Measurements from ENCODE around the gene ATP4B. TPM values are rescaled to one million over a fixed set of nuclear protein-coding genes. Genes with fewer than 3 reads are reported as not detected.

ATP4B gene
- total RNA-seq, 1 donor from 2014 or later, result not detected

GRCh38 chr13:113654591-113655345 is 3.2 kb downstream of the ATP4B start:
- Histone ChIP-seq H3K27ac (replicated peaks) (no peak overlapping the region), H3K9me3 (replicated peaks) (no peaks in the 10 kb centered on the region), H3K4me1 (no peaks in the 10 kb centered on the region), H3K36me3 (no peaks in the 10 kb centered on the region), H3K27me3 (ENCODE audit: low read depth) (peaks cover 16% of the 10 kb centered on the region), H3K4me3 (no peak overlapping the region)
- TF ChIP-seq, protein P1, sequence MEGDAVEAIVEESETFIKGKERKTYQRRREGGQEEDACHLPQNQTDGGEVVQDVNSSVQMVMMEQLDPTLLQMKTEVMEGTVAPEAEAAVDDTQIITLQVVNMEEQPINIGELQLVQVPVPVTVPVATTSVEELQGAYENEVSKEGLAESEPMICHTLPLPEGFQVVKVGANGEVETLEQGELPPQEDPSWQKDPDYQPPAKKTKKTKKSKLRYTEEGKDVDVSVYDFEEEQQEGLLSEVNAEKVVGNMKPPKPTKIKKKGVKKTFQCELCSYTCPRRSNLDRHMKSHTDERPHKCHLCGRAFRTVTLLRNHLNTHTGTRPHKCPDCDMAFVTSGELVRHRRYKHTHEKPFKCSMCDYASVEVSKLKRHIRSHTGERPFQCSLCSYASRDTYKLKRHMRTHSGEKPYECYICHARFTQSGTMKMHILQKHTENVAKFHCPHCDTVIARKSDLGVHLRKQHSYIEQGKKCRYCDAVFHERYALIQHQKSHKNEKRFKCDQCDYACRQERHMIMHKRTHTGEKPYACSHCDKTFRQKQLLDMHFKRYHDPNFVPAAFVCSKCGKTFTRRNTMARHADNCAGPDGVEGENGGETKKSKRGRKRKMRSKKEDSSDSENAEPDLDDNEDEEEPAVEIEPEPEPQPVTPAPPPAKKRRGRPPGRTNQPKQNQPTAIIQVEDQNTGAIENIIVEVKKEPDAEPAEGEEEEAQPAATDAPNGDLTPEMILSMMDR (IDR thresholded peaks at IDR 0.05; ENCODE audit: borderline replicate concordance), result no peak
- intact Hi-C loops (cut with micrococcal nuclease), result no loop called here
- DNase-seq, result peak; percentile 13

GRCh38 chr13:113654175-113654560 is 3.8 kb downstream of the ATP4B start:
- intact Hi-C loops (cut with micrococcal nuclease), result no loop called here
- Histone ChIP-seq H3K27ac (replicated peaks) (no peak overlapping the region), H3K27me3 (ENCODE audit: low read depth) (peaks cover 16% of the 10 kb centered on the region), H3K4me3 (no peak overlapping the region), H3K36me3 (no peaks in the 10 kb centered on the region), H3K4me1 (peaks cover 5% of the 10 kb centered on the region), H3K9me3 (replicated peaks) (no peaks in the 10 kb centered on the region)
- TF ChIP-seq, protein P1 (IDR thresholded peaks at IDR 0.05; ENCODE audit: borderline replicate concordance), result no peak
- DNase-seq, result no peak

DNA sequence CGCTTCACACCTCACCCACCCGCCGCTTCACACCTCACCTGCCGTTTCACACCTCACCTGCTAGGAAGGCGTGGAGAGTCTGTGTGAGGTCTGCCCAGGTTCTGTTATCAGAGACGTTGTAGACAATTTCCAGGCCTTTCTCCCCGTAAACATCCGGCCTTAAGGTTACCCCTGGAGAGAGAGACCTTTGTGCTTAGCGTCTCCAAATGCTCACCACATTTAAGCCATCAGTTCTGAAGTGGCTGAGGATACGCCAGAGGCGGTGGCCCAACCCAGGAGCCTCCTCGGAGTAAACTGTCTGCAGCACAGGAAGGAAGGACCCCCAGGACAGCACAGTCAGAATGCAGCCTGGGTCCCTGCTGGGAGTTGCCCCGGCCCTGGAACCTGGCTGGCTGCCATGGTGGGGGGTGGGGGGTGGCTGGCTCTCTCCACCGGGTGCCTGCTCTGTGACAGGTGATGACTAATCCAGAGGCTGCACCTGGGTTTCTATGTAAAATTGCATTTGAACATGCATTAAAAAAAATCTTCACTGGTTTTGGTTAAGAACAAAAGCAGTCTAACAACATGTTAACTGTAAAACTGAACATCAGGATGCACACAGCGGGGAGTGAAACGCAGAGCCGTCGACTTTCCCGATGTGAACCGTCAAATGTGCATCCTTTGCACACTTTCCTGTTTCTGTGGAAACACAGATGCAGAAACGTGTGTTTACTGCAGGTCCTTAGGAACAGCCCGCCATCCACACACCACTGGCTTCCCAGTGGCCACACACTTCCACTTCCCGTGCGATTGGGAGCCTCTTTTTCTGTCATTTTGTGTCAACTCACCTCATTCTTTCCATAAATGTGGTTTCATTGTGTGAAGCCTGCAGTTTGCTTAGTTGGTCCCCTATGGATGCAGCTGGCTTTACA is 4.5 kb downstream of the ATP4B start:
- Histone ChIP-seq H3K27ac (replicated peaks) (no peak overlapping the region), H3K4me1 (peaks cover 5% of the 10 kb centered on the region), H3K9me3 (replicated peaks) (no peaks in the 10 kb centered on the region), H3K4me3 (no peak overlapping the region), H3K27me3 (ENCODE audit: low read depth) (peaks cover 12% of the 10 kb centered on the region), H3K36me3 (no peaks in the 10 kb centered on the region)
- TF ChIP-seq, protein P1 (IDR thresholded peaks at IDR 0.05; ENCODE audit: borderline replicate concordance), result no peak
- intact Hi-C loops (cut with micrococcal nuclease), result no loop called here
- peak; percentile 7 for DNase-seq

DNA sequence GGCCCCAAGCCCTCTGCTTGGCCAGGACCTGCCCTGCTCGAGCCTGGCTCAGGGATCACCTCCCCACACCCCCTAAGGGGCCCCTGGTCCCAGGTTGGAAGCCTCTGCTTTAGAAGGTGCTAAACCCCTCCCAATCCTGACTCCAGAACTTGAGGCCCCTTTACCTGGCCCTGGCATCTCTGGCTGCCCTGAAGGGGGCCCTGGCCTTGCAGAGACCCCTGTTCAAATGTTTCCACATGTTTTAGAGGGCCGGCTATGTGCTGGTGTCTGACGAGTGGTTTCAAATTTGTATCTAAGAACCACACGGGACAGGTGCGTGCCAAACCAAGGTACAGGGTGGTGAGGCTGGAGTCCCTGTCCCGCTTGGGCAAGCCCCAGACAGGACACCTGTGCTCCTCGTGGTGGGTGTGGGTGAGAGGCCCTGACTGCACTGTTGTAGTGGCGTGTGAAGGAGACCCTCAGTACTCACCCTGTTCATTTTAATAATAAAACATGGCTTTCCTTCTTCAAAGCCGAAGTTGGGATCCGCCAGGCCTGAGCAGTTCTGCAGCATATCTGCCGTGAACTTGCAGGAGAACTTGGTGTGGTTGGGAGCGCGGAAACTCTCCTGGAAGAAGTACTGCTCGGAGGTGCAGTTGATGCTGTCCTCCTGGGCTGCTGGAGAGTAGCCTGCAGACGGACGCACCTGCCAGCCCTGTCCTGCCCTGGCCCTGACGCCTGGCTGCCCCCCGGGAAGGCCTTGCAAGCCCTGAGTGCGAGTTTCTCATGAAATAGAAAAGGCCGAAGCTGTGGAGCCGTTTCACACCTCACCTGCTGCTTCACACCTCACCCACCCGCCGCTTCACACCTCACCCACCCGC is 5.4 kb downstream of the ATP4B start:
- no peak overlapping the region for H3K4me3 ChIP-seq
- H3K4me1 ChIP-seq, result peaks cover 10% of the 10 kb centered on the region
- H3K27ac ChIP-seq (replicated peaks), result no peak overlapping the region
- H3K36me3 ChIP-seq, result no peaks in the 10 kb centered on the region
- TF ChIP-seq, protein P1 (IDR thresholded peaks at IDR 0.05; ENCODE audit: borderline replicate concordance), result no peak
- peak; percentile 9 for DNase-seq
- intact Hi-C loops (cut with micrococcal nuclease), result no loop called here
- no peaks in the 10 kb centered on the region for H3K9me3 ChIP-seq (replicated peaks)
- H3K27me3 ChIP-seq (ENCODE audit: low read depth), result peaks cover 4% of the 10 kb centered on the region

Data from left ventricle myocardium inferior (tissue), 1 donor.